GM10847 (cell line): ENCODE measurements around the gene DHRS7B.

ENCODE experiments used
- POLR2A ChIP-seq: IDR thresholded peaks from 2 replicates; pipeline ENCODE4 v1.6.1; 2011; ENCODE audit not compliant: insufficient read length; ENCODE audit errors: extremely low read depth

Gene DHRS7B

DNA sequence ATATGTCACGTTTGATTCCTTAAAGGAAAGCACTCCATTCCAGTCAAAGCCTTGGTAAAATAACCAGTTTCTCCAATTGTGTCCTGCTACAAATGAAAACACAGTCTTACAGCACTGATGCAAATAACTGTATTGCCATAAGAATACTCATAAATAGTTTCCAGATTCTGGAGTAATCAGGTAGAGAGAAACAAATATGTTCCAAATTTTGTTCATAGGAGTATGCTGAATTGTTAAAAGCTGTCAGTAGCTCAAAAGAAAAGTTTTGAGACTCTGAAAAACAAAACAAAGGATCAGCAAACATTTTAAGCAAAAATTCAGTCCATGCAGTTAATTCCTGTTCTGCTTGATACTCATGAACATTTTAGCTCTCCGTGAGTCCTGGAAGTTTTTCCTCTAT, 7.8 kb downstream of the DHRS7B start:
- TF ChIP-seq POLR2A, result no peak

DNA sequence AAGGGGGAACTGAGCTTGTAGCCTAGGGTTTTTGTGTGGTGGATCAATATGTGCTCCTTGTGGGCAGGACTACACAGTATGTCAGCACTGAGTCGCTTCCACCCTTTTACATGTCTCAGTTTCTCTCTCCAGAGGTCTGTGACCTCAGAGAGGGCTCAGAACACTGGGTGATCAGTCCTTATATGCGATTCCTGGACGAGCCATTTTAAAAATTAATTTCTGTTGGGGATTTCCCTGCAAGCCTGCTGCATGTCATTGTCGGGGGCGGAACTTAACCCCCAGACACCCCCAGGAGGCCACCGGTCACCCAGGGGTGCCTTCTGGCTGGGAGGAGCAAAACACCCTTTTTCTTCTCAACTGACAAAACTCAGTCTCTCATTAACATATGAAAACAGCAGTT, 14.1 kb downstream of the DHRS7B start:
- no peak for TF ChIP-seq POLR2A

DNA sequence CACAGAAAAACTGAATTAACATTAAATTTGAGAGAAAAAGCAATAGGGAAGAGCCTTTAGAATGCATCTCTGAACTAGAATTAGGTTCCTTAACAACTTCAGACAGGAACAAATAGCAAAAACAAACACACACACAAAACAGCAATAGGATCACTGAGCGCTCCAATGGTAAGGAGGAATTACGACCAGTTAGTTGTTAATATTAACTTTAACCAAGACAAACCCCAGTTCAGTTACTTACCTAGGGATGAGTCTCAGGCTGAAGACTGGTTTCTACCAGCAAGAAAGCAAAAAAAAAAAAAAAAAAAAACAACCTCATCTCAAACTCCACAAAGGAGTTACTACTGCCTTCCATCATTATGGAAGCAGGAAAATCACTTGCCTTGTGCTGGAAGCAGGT, 14.6 kb downstream of the DHRS7B start:
- TF ChIP-seq POLR2A, result no peak

DNA sequence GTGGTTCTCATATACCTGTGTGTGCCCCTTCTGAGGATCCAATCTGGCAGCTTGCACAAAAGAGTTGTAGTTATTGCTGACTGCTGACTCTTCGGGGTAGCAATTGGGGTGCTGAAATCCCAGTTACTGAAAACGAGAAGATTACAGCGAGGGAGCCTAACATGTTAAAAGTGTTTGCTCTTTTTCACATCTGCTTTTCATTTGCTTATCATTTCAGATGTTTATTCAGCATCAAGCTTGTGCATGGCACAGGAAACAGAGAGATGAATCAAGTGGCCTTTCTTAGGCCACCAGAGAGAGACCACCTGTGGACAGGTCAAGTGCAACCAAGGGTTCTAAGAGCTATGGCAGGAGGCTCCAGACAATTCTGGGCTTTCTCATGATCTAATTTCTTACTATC, 16.9 kb downstream of the DHRS7B start:
- no peak for TF ChIP-seq POLR2A

DNA sequence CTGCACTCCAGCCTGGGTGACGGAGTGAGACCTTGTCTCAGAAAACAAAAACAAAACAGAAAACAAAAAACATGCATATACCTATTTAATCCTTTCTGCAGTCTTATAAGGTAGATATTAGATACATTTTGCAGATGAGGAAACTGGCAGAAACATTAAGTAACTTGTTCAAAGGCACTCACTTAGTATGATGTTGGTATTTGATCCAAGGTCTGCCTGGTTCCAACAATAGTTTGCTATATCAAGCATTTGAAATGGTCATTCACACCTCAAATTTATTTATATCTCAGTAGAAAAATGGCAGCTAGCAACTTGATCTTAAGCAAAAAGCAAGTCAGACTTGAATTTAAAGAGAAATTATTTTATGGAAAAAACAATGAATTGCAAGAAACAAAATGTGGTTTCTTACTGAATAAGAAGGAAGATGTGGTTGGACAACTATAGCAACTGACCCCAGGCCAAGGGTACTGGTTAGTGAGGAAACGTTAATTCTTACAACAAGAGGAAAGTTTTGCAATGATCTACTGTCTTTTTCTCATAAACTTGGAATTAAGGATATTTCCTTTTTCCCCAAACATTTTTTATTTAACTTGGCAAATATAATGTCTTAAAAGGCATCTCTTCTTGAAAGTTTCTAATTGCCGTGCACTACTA, 19.7 kb downstream of the DHRS7B start:
- TF ChIP-seq POLR2A, result no peak

DNA sequence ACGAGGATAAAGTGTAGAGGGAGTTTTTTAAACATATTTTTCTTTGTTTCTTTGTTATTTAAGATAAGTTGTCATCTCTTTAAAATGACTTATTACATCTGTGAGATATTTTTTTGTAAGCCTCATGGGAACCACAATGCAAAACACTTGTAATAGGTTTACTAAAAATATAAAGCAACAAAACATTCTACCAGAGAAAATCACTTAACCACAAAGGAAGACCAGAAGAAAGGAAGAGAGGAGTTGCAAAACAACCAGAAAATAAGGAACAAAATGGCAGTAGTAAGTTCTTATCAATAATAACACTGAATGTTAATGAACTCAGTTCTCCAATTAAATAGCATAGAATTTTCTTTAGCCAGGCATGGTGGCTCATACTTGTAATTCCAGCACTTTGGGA, 22.9 kb downstream of the DHRS7B start:
- no peak for TF ChIP-seq POLR2A

DNA sequence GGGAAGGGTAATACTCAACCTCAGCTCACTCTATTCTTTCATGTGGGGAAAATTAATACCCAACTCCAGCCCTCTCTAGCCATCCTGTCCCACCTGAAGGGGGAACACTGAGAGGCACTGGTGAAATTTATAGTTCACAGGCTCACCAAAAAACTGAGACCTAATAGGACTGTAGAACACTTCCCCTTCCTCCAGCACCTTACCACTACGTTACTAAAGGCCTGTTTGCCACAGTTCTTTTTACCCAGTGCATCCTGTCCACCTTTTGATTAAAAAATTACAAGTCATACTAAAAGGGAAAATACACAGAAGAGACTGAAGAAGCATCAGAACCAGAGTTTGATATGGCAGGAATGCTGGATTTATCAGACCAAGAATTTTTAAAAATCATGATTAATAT, 26.0 kb downstream of the DHRS7B start:
- no peak for TF ChIP-seq POLR2A

DNA sequence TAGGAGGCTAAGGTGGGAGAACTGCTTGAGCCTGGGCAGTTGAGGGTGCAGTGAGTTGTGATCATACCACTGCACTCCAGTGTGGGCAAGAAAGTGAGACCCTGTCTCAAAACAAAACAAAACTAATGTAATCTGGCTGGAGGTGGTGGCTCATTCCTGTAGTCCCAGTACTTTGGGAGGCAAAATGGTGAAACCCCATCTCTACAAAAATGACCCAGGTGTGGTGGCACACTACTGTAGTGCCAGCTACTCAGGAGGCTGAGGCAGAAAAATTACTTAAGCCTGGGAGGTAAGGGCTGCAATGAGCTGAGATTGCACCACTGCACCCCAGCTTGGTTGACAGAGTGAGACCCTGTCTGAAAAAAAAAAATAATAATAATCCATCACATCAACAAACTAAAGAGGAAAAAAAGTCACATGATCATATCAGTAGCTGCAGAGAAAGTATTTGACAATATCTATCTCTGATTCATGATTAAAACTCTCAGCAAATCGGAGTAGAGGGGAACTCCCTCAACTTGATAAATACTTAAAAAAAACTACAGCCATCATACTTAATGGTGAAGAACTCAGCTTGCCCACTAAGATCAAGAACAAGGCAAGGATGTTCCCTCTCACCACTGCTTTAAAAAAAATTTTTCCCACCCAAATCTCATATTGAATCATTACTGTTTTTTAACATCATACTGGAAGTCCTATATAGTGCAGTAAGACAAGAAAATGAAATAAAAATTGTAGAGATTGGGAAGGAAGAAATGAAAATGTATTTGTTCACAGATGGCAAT, 31.0 kb downstream of the DHRS7B start:
- TF ChIP-seq POLR2A, result no peak

DNA sequence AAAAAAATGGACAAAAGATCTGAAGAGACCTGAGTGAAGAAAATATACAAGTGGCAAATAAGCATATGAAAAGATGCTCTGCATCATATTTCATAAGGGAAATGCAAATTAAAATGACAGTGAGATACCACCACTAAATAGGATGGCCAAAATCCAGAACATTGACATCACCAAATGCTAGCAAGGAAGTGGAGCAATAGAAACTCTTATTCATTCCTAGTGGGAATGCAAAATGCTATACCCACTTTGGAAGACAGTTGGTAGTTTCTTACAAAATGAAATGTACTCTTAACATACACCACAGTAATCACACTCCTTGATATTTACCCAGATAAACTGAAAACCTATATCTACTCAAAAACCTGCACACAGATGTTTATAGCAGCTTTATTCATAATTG, 33.6 kb downstream of the DHRS7B start:
- TF ChIP-seq POLR2A, result no peak

DNA sequence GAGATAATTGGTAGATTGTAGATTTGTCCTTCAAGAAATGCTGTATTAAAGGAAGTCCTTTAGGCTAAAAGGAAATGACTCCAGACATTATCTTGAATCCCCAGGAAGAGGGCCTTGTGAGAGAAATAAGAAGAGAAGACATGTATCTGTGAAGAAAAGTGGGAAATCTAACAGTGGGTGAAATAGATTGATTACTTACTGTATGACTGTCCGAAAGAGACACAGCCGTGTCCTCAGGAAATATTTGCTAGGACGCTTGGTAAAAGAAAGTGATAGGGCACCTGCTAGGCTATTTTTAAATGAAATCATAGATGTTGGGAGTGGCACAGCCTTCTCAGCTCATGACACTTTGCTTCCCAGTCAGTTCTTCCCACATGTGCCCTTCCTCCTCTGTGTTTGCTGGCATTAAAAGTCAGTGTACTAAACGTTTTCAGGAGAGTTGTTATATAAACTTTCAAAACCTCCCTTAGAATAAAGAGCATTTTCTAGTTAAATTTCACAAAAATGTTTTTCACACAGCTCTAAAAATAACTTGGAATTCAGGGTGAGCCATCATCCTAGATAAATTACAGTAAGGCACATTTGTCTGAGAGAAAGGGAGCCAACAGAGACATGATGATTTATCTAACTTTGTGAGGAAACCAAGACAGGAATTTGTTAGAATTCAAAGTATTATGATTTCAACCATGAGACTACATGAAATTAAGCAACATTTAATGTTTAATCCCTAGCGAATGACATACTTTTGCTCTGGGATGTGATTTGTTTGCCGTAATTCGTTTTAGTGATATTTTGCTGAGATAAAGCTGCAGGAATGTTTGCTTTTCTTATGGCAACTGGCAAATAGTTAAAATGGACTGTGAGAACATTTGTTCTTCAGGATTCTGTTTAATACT, 35.0 kb downstream of the DHRS7B start:
- no peak for TF ChIP-seq POLR2A

DNA sequence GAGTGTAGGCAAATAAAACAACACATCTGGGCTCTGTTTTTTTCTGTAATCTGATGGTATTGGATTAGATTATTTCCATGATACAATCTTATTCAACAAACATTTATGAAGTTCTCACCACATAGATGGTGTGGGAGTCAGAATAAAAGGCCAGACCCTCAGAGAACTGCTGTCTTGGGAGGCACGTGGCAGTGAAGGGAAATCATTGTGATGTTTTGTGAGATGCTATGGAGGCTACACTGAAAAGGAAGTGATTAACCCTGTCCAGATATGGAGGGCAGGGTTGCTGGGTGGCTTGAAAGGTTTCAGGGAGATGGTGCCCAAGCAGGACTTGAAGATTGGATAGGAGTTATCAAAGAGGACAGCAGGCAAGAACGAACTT, 35.6 kb downstream of the DHRS7B start:
- TF ChIP-seq POLR2A, result no peak

DNA sequence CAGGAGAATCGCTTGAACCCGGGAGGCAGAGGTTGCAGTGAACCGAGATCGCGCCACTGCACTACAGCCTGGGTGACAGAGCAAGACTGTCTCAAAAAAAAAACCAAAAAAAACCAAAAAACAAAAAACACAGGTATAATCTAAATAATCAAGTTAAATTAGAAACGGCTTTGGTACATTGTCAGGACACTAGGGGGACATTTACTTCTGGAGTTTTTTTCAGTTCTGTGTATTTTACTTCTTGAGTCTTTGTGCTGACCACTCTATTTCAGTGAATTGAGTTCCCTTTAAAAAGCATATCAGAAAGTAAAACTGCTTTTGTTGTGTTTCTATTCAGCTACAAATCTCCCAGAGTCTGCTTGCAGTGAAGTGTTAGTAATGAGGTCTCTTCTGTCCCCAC, 36.3 kb downstream of the DHRS7B start:
- TF ChIP-seq POLR2A, result no peak

DNA sequence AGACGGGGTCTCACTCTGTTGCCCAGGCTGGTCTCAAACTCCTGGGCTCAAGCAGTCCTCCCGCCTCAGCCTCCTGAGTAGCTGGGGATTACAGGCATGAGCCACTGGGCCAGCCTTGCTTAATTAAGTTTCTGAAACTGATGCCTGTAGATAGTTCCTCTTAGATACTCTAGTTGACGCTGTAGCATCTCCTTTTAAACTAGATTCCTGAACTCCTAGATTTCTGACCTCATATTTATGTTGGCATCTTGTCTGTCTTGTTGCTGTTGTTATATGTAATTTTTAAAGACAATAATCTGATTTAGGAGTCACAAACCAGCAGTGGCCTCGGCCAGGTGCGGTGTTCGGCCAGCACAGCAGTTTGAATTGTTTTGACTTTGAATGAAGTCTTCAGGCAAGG, 37.5 kb downstream of the DHRS7B start:
- TF ChIP-seq POLR2A, result no peak

DNA sequence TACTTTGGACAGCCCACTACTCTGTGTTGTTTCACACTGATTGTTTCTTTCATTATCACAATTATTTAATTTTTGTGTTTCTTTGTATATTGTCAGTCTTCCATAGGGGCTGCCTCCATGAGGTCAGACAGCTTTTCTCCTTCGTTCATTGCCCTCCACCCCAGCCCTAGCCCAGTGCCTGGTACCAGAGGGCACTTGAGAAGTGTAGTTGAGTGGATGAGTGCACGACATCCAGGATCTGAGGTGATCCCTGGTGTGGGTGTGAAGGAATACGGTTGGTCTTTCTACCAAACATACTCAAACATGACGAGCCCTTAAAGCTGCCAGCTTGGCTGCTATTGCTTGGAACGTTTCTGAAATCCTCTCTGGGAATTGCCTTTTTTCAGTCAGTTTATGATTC, 37.9 kb downstream of the DHRS7B start:
- no peak for TF ChIP-seq POLR2A

DNA sequence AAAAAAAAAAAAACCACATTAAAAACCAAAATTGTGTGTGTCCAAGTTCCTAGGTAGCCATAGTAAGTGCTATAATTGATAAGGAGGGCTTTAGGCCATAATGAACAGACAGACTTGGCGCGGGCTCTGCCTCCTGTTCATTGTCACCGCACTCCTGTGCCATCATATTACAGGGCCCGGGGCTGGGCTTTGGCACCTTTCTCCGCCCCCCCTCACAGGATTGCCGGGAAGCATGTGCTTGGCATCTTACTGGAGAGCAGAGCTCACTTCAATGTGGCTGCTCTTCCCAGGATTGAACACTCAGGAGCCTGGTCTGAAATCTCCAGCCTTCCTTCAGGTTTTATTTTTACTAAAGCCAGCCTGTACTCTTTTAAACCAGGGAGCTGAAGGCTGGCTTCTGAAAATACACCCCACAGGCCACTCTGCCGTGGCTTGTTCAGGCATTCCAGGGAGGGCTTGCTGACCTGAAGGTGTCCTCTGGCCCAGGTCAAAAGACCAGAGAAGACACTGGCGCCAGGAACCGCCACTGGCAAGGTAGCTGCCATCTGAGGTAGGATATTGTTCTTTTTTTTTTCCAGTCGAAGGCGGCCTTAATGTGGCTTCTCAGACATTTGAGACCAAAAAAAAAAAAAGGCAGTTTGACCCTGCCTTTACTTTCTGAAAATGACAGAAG, 39.3 kb downstream of the DHRS7B start:
- TF ChIP-seq POLR2A, result no peak
